GM23338 (cell line): ENCODE results near the gene SCN3A. TPM values are rescaled to one million over a fixed set of nuclear protein-coding genes. Genes with fewer than 3 reads are reported as not detected.

Experiments
- ATAC-seq: fragments of 200-7000 bp; cut with Tn5 transposase; 3 replicates; pipeline ENCODE4 v1.9.1; 2020
- DNase-seq: peaks from one replicate; pipeline ENCODE4 v3.0.0-alpha.2; 2015; ENCODE audit warnings: low spot score
- H2AFZ ChIP-seq: fragments of 200-600 bp; sonication (generic); 2 replicates; pipeline ENCODE4 v1.8.0; 2016; ENCODE audit warnings: antibody characterized with exemption, mild to moderate bottlenecking, moderate library complexity
- H3F3A ChIP-seq: fragments of 200-600 bp; sonication (generic); replicated peaks from 2 replicates; pipeline ENCODE4 v1.8.0; 2017; ENCODE audit warnings: antibody characterized with exemption, mixed run types, low read depth
- H3K27ac ChIP-seq: fragments of 200-600 bp; sonication (generic); 2 replicates; pipeline ENCODE4 v1.6.1; 2016; ENCODE audit warnings: low read depth
- H3K27me3 ChIP-seq: fragments of 200-600 bp; sonication (generic); 2 replicates; pipeline ENCODE4 v1.8.0; 2016; ENCODE audit warnings: mild to moderate bottlenecking, mixed run types, moderate library complexity; ENCODE audit not compliant: insufficient read depth
- H3K36me3 ChIP-seq: fragments of 200-600 bp; sonication (generic); 2 replicates; pipeline ENCODE4 v1.8.0; 2016; ENCODE audit warnings: mild to moderate bottlenecking; ENCODE audit not compliant: insufficient read depth
- H3K4me1 ChIP-seq: fragments of 200-600 bp; sonication (generic); 2 replicates; pipeline ENCODE4 v1.8.0; 2016; ENCODE audit warnings: mild to moderate bottlenecking, moderate library complexity; ENCODE audit not compliant: insufficient read depth
- H3K4me2 ChIP-seq: fragments of 200-600 bp; sonication (generic); 2 replicates; pipeline ENCODE4 v1.7.1; 2017; ENCODE audit warnings: mixed run types
- H3K4me3 ChIP-seq: fragments of 200-600 bp; sonication (generic); 2 replicates; pipeline ENCODE4 v1.6.1; 2016; ENCODE audit warnings: mixed run types
- H3K79me2 ChIP-seq: fragments of 200-600 bp; sonication (generic); replicated peaks from 2 replicates; pipeline ENCODE4 v1.8.0; 2017; ENCODE audit warnings: mild to moderate bottlenecking; ENCODE audit not compliant: insufficient read depth
- H3K9me2 ChIP-seq: fragments of 200-600 bp; sonication (generic); 2 replicates; pipeline ENCODE4 v1.8.0; 2017; ENCODE audit not compliant: insufficient read depth
- H4K20me1 ChIP-seq: fragments of 200-600 bp; sonication (generic); replicated peaks from 2 replicates; pipeline ENCODE4 v1.8.0; 2017; ENCODE audit warnings: mild to moderate bottlenecking; ENCODE audit not compliant: insufficient read depth
- H3K27ac Mint-ChIP-seq: 2 replicates; pipeline ENCODE4 v1.8.0; 2020; ENCODE audit warnings: inconsistent platforms, mild to moderate bottlenecking, moderate library complexity, mixed read lengths
- H3K27me3 Mint-ChIP-seq: 3 replicates; pipeline ENCODE4 v1.8.0; 2022; ENCODE audit warnings: low read depth, mild to moderate bottlenecking, moderate library complexity, mixed read lengths, inconsistent platforms; ENCODE audit not compliant: insufficient read depth, poor library complexity
- H3K36me3 Mint-ChIP-seq: 3 replicates; pipeline ENCODE4 v1.8.0; 2021; ENCODE audit warnings: low read depth, mild to moderate bottlenecking, inconsistent platforms, moderate library complexity, mixed read lengths
- H3K4me1 Mint-ChIP-seq: 3 replicates; pipeline ENCODE4 v1.8.0; 2020; ENCODE audit warnings: mild to moderate bottlenecking, inconsistent platforms, mixed read lengths
- H3K4me3 Mint-ChIP-seq: 3 replicates; pipeline ENCODE4 v1.8.0; 2021; ENCODE audit warnings: moderate library complexity, mild to moderate bottlenecking, inconsistent platforms, mixed read lengths
- H3K9me3 Mint-ChIP-seq: 3 replicates; pipeline ENCODE4 v1.8.0; 2020; ENCODE audit warnings: moderate library complexity, mild to moderate bottlenecking, inconsistent platforms, mixed read lengths
- CREB1 ChIP-seq: fragments of 250-450 bp; sonication (Bioruptor Pico); IDR thresholded peaks from 2 replicates; pipeline ENCODE4 v1.5.0; 2020; ENCODE audit warnings: low read depth, mild to moderate bottlenecking, moderate library complexity
- EZH2 ChIP-seq: fragments of 200-600 bp; sonication (generic); IDR thresholded peaks from one replicate; pipeline ENCODE4 v1.8.0; 2017; ENCODE audit warnings: antibody characterized with exemption, mild to moderate bottlenecking, low read depth; ENCODE audit not compliant: unreplicated experiment
- JUNB ChIP-seq: IDR thresholded peaks from one replicate; pipeline ENCODE4 v1.6.1; 2016; ENCODE audit warnings: antibody characterized with exemption; ENCODE audit not compliant: unreplicated experiment
- NANOG ChIP-seq: IDR thresholded peaks from 2 replicates; pipeline ENCODE4 v1.6.1; 2016; ENCODE audit warnings: antibody characterized with exemption, borderline replicate concordance
- POLR2AphosphoS5 ChIP-seq: IDR thresholded peaks from 2 replicates; pipeline ENCODE4 v1.6.1; 2016; ENCODE audit warnings: antibody characterized with exemption, low read depth
- REST ChIP-seq: IDR thresholded peaks from one replicate; pipeline ENCODE4 v1.6.1; 2018; ENCODE audit warnings: antibody characterized with exemption; ENCODE audit not compliant: unreplicated experiment
- STAT1 ChIP-seq: IDR thresholded peaks from one replicate; pipeline ENCODE4 v1.6.1; 2016; ENCODE audit warnings: antibody characterized with exemption; ENCODE audit not compliant: unreplicated experiment
- ZNF114 ChIP-seq: fragments of 250-450 bp; sonication (Bioruptor Pico); IDR thresholded peaks from 2 replicates; pipeline ENCODE4 v1.5.0; 2020; ENCODE audit warnings: mild to moderate bottlenecking, moderate library complexity
- ZNF331 ChIP-seq: fragments of 250-450 bp; sonication (Bioruptor Pico); IDR thresholded peaks from 2 replicates; pipeline ENCODE4 v1.5.0; 2020; ENCODE audit warnings: low read depth, mild to moderate bottlenecking, moderate library complexity
- polyA plus RNA-seq: library from polyadenylated mRNA; unstranded; fragments of >200 nt; fragmentation: Nextera tagmentation; extraction: Ambion mirVana; gene quantifications from 2 replicates; pipeline ENCODE4 v1.2.1, GENCODE V29; 2016
- total RNA-seq: library from RNA; depleted of rRNA; stranded (reverse); fragments of >200 nt; shearing (Covaris generic); gene quantifications from 2 replicates; pipeline ENCODE4 v1.2.3, GENCODE V29; 2014

Gene SCN3A
- total and polyA plus RNA-seq, 2 experiments from 2014 or later: 0.66 TPM; not detected in 1

- DNase-seq: peak; percentile 63
- ATAC-seq: no peak
- H3K27me3 ChIP-seq: no peaks in the 10 kb centered on the region
These were observed 34.4 kb upstream of the SCN3A start for GRCh38 chr2:165238295-165238694.

GRCh38 chr2:165237056-165237455, 33.2 kb upstream of the SCN3A start:
- Histone ChIP-seq H2AFZ (no peak overlapping the region), H3K27ac (no peak overlapping the region), H3K27me3 (no peaks in the 10 kb centered on the region), H4K20me1 (no peaks in the 10 kb centered on the region), H3K36me3 (no peaks in the 10 kb centered on the region), H3K79me2 (no peaks in the 10 kb centered on the region), H3F3A (no peaks in the 10 kb centered on the region), H3K9me2 (no peaks in the 10 kb centered on the region), H3K4me1 (no peaks in the 10 kb centered on the region), H3K4me2 (no peak overlapping the region), H3K4me3 (no peak overlapping the region)
- ATAC-seq (no peak), DNase-seq (no peak)
- Mint-ChIP-seq H3K4me1 (no peaks in the 10 kb centered on the region), H3K27ac (no peak overlapping the region), H3K9me3 (no peaks in the 10 kb centered on the region), H3K4me3 (no peak overlapping the region), H3K36me3 (no peaks in the 10 kb centered on the region), H3K27me3 (no peaks in the 10 kb centered on the region)
- TF ChIP-seq NANOG (no peak), CREB1 (no peak), REST (no peak), EZH2 (no peak), JUNB (no peak), ZNF331 (no peak)

More at GRCh38 chr2:165238295-165238694, 34.4 kb upstream of the SCN3A start:
- Mint-ChIP-seq H3K4me1 (no peaks in the 10 kb centered on the region), H3K27me3 (no peaks in the 10 kb centered on the region), H3K27ac (no peak overlapping the region), H3K36me3 (no peaks in the 10 kb centered on the region), H3K9me3 (no peaks in the 10 kb centered on the region), H3K4me3 (no peak overlapping the region)
- no peaks in the 10 kb centered on the region for H3F3A ChIP-seq
- no peak overlapping the region for H2AFZ ChIP-seq
- H3K27ac ChIP-seq: no peak overlapping the region
- no peaks in the 10 kb centered on the region for H3K4me1 ChIP-seq
- H3K9me2 ChIP-seq: no peaks in the 10 kb centered on the region
- peak; percentile 82 for TF ChIP-seq REST
- TF ChIP-seq CREB1: no peak
- no peak for TF ChIP-seq POLR2AphosphoS5
- no peak for TF ChIP-seq EZH2
- no peak for TF ChIP-seq STAT1
- no peak for TF ChIP-seq JUNB
- no peak for TF ChIP-seq ZNF331
- no peak for TF ChIP-seq ZNF114
- no peak for TF ChIP-seq NANOG
- H3K4me3 ChIP-seq: no peak overlapping the region
- no peaks in the 10 kb centered on the region for H4K20me1 ChIP-seq
- H3K36me3 ChIP-seq: no peaks in the 10 kb centered on the region
- H3K79me2 ChIP-seq: no peaks in the 10 kb centered on the region
- no peak overlapping the region for H3K4me2 ChIP-seq
